Skeletal muscle tissue (tissue), 4 donors: ENCODE data around the gene OR5K2. TPM values are rescaled to one million over a fixed set of nuclear protein-coding genes. Genes with fewer than 3 reads are reported as not detected.
A peak's percentile ranks its signal among the peaks of the same experiment; 100 is the strongest.

Source experiments
- H3K27ac ChIP-seq: one replicate; pipeline ENCODE4 v1.7.0; 2013; ENCODE audit warnings: mild to moderate bottlenecking, low read depth, low read length, inconsistent platforms
- H3K27me3 ChIP-seq, 3 donors: one replicate each; pipeline ENCODE4 v1.7.0; 2013; ENCODE audit warnings: low read length in 3 of 3; ENCODE audit not compliant: control insufficient read depth in 3 of 3, insufficient read depth in 3 of 3
- H3K36me3 ChIP-seq, 3 donors: one replicate each; pipeline ENCODE4 v1.7.0; 2013; ENCODE audit warnings: low read length in 3 of 3; ENCODE audit not compliant: control insufficient read depth in 3 of 3, insufficient read depth in 3 of 3
- H3K4me1 ChIP-seq, 3 donors: one replicate each; pipeline ENCODE4 v1.7.0; 2013; ENCODE audit warnings: low read length in 3 of 3, mild to moderate bottlenecking in 3 of 3; ENCODE audit not compliant: control insufficient read depth in 3 of 3, insufficient read depth in 3 of 3
- H3K4me3 ChIP-seq, 3 donors: one replicate each; pipeline ENCODE4 v1.7.0; 2013; ENCODE audit warnings: low read length in 3 of 3
- H3K9ac ChIP-seq, 3 donors: one replicate each; pipeline ENCODE4 v1.7.0; 2013; ENCODE audit warnings: low read length in 3 of 3, mild to moderate bottlenecking in 3 of 3, moderate library complexity in 2 of 3, low read depth in 1 of 3
- H3K9me3 ChIP-seq, 3 donors: one replicate each; pipeline ENCODE4 v1.7.0; 2013; ENCODE audit warnings: low read length in 3 of 3; ENCODE audit not compliant: control insufficient read depth in 3 of 3
- total RNA-seq: library from RNA; depleted of rRNA; stranded (reverse); fragments of >200 nt; gene quantifications from one replicate; pipeline ENCODE4 v1.2.3, GENCODE V29; 2014
- donor health status: Osteomylitis.

OR5K2 gene
- total RNA-seq, 1 donor from 2014 or later: not detected

GRCh38 chr3:98519351-98519750 lies 21.9 kb downstream of the OR5K2 start:
- Histone ChIP-seq H3K9ac (no peak overlapping the region), H3K27ac (no peak overlapping the region), H3K4me3 (no peak overlapping the region), H3K9me3 (no peaks in the 10 kb centered on the region), H3K36me3 (peaks cover 4 to 15% (median 15%) of the 10 kb centered on the region in 3 donors), H3K27me3 (no peaks in the 10 kb centered on the region), H3K4me1 (peaks cover 4 to 27% (median 13%) of the 10 kb centered on the region in 3 donors)

DNA sequence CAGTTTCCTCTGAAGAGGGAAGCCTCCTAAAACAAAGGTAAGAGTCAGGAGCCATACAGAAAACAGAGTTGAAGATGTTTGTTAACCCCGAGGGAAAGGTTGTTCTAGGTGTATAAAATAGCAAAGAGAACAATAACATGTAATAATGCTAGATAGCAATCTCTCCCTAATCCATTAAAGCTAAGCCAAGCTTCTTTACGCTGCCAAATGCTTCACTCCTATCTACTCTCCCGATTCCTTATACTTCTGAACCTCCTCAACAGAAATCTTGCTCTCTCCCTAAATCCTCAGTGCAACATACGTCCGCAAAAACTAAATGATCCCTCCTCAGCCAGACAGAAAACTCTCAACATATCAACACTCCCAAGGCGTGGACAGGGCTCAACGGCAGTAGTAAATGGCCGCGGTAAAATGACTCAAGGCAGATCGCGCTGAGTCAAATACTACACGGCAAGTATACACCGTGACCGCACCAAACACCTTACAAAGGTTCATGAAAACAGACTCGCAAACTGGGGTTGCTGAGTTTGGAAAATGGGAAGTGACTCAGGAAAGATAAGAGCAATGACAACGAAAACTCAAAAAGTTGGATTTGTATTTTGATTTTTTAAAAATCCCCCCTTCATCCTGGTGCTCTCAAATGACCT lies 24.5 kb downstream of the OR5K2 start:
- Histone ChIP-seq H3K27me3 (no peaks in the 10 kb centered on the region), H3K9ac (peak overlapping the region; percentile 75 to 92 (median 82)), H3K9me3 (no peaks in the 10 kb centered on the region), H3K4me3 (peak overlapping the region; percentile 70 to 94 (median 74)), H3K36me3 (peaks cover 0 to 15% (median 7%) of the 10 kb centered on the region in 3 donors), H3K27ac (peak overlapping the region; percentile 93), H3K4me1 (peaks cover 4 to 27% (median 13%) of the 10 kb centered on the region in 3 donors)

GRCh38 chr3:98522544-98523281 lies 25.2 kb downstream of the OR5K2 start, which contains the start of gene CLDND1:
TSS of gene CLDND1 (minus strand) at chr3:98522902. CDS start at chr3:98521424, 1,478 bp downstream.
- H3K9me3 ChIP-seq: no peaks in the 10 kb centered on the region
- peak within 1 kb of the TSS; percentile 70 to 94 (median 74) for H3K4me3 ChIP-seq
- peak within 1 kb of the TSS; percentile 75 to 92 (median 82) for H3K9ac ChIP-seq
- H3K4me1 ChIP-seq: peaks cover 4 to 27% (median 13%) of the 10 kb centered on the region in 3 donors
- peaks cover 0 to 15% (median 7%) of the 10 kb centered on the region in 3 donors for H3K36me3 ChIP-seq
- no peaks in the 10 kb centered on the region for H3K27me3 ChIP-seq
- peak within 1 kb of the TSS; percentile 93 for H3K27ac ChIP-seq

GRCh38 chr3:98525494-98525893 lies 28.0 kb downstream of the OR5K2 start:
- H3K9ac ChIP-seq: no peak overlapping the region
- peaks cover 0 to 4% (median 0%) of the 10 kb centered on the region in 3 donors for H3K36me3 ChIP-seq
- peaks cover 4 to 18% (median 10%) of the 10 kb centered on the region in 3 donors for H3K4me1 ChIP-seq
- H3K27ac ChIP-seq: no peak overlapping the region
- no peaks in the 10 kb centered on the region for H3K27me3 ChIP-seq
- no peaks in the 10 kb centered on the region for H3K9me3 ChIP-seq
- H3K4me3 ChIP-seq: no peak overlapping the region

DNA sequence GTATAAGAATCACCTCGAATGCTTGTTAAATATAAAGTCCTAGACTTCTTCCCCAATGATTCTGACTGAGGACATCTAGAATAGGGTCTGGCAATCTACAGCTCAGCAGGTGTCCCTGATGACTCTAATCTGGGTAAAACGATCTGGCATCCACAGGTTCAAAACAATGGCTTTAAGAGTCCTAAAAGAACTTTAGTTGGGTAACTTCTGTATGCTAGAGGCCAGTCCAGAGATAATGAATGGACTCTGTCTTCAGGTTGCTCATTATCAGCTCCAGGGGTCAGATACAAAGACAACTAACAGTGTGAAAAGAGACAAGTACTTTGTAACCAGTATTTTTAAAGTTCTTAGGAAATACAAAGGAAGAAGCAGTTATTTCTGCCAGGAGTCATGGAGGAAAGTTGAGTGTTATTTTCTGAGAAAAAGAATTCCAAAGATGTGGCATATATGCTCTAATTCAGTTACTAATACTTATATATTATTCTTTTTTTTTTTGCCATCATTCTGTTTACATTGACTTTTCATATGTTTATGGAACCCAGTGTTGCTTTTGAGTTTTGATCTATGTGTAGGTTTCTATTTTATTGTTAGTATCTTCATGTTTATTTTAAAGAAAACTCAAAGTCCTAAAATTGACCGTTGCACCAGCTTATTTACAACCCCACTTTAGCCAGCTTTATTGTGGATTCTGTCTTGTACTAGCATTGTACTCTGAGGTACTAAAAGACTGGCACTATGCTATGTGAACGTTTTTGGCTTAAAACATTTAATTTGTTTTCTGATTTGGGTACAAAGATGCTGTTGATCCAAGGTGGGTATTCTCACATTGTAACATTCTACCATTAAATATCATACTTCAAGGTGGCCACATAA lies 31.2 kb downstream of the OR5K2 start:
- Histone ChIP-seq H3K27ac (no peak overlapping the region), H3K9ac (no peak overlapping the region)

DNA sequence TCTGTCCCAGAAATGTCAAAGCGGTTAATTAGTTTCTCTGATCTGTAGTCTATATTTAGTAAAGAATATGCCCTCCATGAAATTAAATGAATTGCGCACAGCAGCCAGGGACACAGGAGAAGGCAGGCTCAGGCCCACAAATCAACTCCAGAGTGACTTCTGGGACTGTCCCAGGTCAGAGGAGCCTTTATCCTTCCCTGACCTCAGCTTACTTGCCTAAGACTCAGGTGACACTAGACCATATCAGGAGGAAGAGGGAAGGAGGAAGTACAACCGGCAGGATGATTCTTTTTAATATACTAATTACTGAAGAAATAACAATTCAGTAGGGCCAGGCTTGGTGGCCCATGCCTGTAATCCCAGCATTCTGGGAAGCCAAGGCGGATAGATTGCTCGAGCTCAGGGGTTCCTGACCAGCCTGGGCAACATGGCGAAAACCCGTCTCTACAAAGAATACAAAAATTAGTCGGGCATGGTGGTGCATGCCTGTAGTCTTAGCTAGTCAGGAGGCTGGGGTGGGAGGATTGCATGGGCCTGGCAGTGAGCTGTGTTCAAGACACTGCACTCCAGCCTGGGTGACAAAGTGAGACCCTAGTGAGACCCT lies 32.5 kb downstream of the OR5K2 start:
- Histone ChIP-seq H3K4me1 (no peaks in the 10 kb centered on the region), H3K27me3 (no peaks in the 10 kb centered on the region), H3K9ac (no peak overlapping the region), H3K36me3 (no peaks in the 10 kb centered on the region), H3K4me3 (no peak overlapping the region), H3K27ac (no peak overlapping the region), H3K9me3 (no peaks in the 10 kb centered on the region)

More for the DNA sequence above, 31.2 kb downstream of the OR5K2 start:
- Histone ChIP-seq H3K36me3 (no peaks in the 10 kb centered on the region), H3K9me3 (no peaks in the 10 kb centered on the region), H3K4me1 (no peaks in the 10 kb centered on the region), H3K27me3 (no peaks in the 10 kb centered on the region), H3K4me3 (no peak overlapping the region)

DNA sequence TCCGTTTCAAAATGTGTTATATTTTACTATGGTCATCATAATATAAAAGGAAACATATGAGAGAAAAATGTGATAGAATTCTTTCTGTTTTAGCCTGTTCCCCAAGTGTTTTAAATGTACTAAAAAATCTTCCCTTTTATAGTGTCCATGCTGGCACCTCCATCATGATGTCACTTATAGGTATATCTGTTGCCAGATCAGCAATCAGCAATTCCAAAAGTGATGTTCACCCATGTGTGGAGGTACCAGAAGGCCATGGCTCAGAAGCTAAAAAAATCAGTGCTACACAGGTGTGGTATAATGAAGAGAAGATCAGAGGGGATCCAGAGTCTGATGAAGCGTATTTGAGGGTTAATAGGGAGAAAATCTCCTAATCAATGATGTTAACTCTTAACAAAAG lies 33.2 kb downstream of the OR5K2 start:
- Histone ChIP-seq H3K4me1 (no peaks in the 10 kb centered on the region), H3K27ac (no peak overlapping the region), H3K9ac (no peak overlapping the region), H3K36me3 (no peaks in the 10 kb centered on the region), H3K9me3 (no peaks in the 10 kb centered on the region), H3K4me3 (no peak overlapping the region), H3K27me3 (no peaks in the 10 kb centered on the region)

DNA sequence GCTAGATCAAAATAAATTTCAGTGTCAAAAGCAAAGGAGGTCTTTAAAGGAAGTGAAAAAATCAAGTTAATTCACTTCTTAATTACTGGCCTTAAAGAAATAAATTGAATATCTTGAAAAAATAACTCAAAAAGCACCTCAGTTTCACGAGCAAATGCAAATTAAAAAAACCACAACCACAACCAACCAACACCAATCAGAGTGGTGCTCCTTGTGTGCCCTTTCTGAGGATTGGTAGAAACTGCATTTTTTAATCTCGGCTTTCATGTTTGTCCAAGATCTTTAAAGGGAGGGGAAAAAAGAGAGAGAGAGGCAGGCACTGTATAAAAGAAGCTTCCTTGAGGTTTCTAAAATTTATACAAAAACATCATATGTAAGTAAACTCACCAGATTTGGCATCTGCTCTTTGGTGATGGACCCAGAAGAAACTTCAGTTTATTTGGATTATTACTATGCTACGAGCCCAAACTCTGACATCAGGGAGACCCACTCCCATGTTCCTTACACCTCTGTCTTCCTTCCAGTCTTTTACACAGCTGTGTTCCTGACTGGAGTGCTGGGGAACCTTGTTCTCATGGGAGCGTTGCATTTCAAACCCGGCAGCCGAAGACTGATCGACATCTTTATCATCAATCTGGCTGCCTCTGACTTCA lies 34.3 kb downstream of the OR5K2 start, which contains the start of gene GPR15:
Gene GPR15, plus strand, starts transcription at position 357 of the 653 bp plus-strand sequence. Its CDS starts 56 bp downstream, at position 413.
- Histone ChIP-seq H3K36me3 (no peaks in the 10 kb centered on the region), H3K9ac (no peak within 1 kb of the TSS), H3K27me3 (no peaks in the 10 kb centered on the region), H3K27ac (no peak within 1 kb of the TSS), H3K9me3 (no peaks in the 10 kb centered on the region), H3K4me1 (no peaks in the 10 kb centered on the region), H3K4me3 (no peak within 1 kb of the TSS)

DNA sequence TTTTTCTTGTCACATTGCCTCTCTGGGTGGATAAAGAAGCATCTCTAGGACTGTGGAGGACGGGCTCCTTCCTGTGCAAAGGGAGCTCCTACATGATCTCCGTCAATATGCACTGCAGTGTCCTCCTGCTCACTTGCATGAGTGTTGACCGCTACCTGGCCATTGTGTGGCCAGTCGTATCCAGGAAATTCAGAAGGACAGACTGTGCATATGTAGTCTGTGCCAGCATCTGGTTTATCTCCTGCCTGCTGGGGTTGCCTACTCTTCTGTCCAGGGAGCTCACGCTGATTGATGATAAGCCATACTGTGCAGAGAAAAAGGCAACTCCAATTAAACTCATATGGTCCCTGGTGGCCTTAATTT lies 34.8 kb downstream of the OR5K2 start:
- Histone ChIP-seq H3K4me1 (no peaks in the 10 kb centered on the region), H3K9ac (no peak overlapping the region), H3K4me3 (no peak overlapping the region), H3K9me3 (no peaks in the 10 kb centered on the region), H3K27ac (no peak overlapping the region), H3K27me3 (no peaks in the 10 kb centered on the region), H3K36me3 (no peaks in the 10 kb centered on the region)
